ENCODE results near the gene G6PC1. TPM values are rescaled to one million over a fixed set of nuclear protein-coding genes. Genes with fewer than 3 reads are reported as not detected.
"Not testable (repeated sequence)": the region's sequence is repeated elsewhere in the genome, so short reads cannot be mapped to it uniquely, and the experiment has no call there.

Gene G6PC1
- polyA plus RNA-seq, 1 donor, result not detected

DNA sequence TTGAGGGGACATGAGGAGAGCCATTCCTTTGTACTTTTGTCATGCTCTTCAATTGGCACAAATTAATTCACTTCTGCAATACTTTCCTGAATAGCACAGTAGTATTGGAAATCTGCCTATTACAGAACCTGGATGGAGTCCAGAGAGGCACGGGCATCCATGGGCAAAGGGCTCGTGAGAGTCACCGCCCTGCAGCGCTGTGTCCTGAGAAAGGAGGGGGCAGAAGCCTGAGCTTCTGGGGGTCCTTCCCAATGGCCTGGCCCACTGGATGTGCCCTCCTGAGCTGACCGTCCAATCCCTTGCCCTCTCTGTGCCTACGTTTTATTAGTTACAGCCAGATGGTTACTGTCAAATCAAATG lies 3.5 kb downstream of the G6PC1 start:
- DNase-seq, result no peak

GRCh38 chr17:42906772-42907446 lies 6.3 kb downstream of the G6PC1 start:
- DNase-seq, result no peak

DNA sequence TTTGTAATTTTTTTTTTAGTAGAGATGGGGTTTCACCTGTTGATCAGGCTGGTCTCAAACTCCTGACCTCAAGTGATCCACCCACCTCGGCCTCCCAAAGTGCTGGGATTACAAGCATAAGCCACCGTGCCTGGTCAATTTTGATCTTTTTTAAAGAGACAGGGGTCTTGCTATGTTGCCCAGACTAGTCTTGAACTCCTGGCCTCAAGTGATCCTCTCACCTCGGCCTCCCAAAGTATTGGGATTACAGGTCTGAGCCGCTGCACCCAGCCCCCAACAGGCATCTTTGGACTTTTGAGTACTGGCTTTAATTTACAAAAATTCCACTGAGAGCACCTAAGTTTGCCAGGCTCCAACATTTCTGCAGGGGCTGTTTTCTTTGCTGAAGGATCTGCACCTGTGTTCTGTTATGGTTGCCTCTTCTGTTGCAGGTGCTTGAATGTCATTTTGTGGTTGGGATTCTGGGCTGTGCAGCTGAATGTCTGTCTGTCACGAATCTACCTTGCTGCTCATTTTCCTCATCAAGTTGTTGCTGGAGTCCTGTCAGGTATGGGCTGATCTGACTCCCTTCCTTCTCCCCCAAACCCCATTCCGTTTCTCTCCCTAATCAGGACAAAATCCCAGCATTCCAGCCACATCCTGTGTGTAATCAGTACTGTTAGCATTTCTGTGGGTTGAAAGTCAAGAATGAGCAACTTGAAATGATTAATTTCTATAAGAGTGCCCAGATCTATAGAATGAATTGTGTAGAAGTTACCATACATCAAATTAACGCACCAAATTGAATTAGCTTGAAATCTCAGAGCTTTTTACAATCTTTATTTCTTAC lies 8.5 kb downstream of the G6PC1 start:
- DNase-seq, result no peak

DNA sequence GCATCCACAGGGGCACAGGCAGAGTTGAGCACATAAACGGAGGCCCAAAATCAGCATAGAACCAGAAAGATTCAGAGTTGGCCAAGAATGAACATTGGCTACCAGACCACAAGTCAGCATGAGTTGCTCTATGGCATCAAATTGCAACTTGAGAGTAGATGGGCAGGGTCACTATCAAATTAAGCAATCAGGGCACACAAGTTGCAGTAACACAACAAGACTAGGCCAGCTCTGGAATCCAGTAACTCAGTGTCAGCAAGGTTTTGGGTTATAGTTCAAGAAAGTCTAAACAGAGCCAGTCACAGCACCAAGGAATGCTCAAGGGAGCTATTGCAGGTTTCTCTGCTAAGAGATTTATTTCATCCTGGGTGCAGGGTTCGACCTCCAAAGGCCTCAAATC lies 12.9 kb downstream of the G6PC1 start:
- no peak for DNase-seq

DNA sequence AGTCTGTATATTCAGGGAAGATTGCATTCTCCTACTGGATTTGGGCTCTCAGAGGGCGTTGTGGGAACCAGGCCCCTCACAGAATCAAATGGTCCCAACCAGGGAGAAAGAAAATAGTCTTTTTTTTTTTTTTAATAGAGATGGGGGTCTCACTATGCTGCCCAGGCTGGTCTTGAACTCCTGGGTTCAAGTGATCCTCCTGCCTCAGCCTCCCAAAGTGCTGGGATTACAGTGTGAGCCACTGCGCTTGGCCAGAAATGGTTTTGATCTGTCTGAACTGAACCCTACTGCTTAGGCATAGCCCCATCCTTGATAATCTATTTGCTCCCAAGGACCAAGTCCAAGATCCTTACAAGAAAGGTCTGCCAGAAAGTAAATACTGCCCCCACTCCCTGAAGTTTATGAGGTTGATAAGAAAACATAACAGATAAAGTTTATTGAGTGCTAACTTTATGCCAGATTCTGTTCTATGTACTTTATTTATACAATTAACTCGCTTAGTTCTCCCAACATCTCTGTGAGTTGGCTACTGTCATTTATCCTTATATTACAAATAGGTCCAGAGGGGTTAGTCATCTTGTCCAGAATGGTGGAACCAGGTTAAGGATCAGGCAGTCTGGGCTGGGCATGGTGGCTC lies 13.5 kb downstream of the G6PC1 start:
- no peak for DNase-seq

DNA sequence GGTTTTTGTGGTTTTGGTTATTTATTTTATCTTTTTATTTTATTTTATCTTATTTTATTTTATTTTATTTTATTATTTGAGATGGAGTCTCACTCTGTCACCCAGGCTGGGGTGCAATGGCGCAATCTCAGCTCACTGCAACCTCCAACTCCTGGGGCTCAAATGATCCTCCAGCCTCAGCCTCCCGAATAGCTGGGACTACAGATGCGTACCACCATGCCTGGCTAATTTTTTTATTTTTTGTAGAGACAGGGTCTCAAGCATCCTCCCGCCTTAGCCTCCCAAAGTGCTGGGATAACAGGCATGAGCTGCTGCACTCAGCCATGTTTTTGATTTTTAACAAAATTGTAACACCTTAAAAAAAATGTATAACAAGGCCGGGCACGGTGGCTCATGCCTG lies 14.7 kb downstream of the G6PC1 start:
- not testable (repeated sequence) for DNase-seq

- DNase-seq, result not testable (repeated sequence)
These were observed 16.0 kb downstream of the G6PC1 start for GRCh38 chr17:42916388-42917235.

GRCh38 chr17:42917236-42917603 lies 16.6 kb downstream of the G6PC1 start:
- no peak for DNase-seq

- DNase-seq, result no peak
These were observed 18.4 kb downstream of the G6PC1 start for GRCh38 chr17:42918902-42919521.

DNA sequence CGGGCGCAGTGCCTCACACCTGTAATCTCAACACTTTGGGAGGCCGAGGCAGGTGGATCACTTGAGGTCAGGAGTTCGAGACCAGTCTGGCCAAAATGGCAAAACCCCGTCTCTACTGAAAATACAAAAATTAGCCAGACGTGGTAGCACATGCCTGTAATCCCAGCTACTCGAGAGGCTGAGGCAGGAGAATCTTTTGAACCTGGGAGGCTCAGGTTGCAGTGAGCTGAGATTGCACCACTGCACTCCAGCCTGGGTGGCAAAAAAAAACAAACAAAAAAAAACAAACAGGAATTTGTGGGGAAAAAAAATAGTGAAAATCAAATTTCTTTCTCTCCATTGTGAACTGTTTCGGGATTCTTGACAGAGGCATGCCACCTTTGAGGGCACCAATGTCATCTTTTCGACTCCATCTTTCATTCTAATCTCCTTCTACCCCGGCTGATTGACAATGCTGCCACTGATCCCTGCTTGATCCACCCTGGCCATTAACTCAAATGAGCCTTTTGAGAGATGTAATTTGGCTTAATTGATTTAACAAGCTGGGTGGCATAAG lies 19.0 kb downstream of the G6PC1 start:
- not testable (repeated sequence) for DNase-seq

DNA sequence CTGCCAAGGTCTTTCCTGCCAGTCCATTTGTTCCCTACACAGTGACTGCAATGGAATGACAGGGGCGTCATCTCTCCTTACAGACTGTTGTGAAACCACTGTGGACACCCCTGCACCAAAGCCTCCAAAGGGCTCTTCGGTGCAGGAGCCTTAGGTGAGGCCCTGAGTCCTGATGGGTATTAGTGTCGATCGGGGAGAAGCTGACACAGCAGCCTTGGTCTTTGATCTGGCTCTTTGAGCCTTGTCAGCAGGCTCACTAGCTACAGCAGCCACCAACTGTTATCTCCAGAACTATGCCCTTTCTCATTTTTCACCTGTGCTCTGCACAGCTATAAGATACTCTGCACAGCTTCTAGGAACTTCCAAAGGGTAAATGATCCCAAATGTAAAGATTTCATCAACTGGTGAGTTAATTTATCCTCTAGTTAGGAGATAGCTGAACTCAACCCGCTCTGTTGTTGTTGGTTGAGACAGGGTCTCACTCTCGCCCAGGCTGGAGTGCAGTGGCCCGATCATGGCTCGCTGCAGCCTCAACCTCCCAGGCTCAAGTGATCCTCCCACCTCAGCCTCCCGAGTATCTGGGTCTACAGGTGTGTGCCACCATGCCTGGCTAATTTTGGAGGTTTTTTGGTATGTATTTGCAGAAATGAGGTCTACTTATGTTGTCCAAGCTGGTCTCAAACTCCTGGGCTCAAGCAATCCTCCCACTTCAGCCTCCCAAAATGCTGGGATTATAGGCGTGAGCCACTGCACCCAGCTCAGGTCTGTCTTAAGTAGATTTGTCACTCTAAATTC lies 19.7 kb downstream of the G6PC1 start:
- no peak for DNase-seq

GRCh38 chr17:42920922-42921321 lies 20.3 kb downstream of the G6PC1 start:
- no peak for DNase-seq

DNA sequence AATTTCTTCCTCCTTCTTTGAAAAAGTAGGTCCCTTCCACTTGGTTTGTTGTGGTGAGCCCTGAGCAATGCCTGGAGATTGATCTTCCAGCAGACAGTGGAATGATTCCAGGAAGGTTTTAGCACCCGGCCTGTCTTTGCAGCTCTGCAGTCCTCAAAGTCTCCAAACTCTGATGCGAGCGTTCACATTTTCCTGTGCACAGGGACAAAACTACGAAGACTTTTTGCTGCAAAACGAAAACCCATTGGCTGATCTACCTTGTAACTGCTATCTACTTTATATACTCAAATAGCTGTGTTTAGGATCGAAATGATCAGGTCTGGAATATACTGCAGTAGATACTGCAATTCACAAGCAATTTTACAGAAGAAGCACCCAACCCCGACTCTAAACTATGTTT lies 21.7 kb downstream of the G6PC1 start:
- DNase-seq, result peak; percentile 60

DNA sequence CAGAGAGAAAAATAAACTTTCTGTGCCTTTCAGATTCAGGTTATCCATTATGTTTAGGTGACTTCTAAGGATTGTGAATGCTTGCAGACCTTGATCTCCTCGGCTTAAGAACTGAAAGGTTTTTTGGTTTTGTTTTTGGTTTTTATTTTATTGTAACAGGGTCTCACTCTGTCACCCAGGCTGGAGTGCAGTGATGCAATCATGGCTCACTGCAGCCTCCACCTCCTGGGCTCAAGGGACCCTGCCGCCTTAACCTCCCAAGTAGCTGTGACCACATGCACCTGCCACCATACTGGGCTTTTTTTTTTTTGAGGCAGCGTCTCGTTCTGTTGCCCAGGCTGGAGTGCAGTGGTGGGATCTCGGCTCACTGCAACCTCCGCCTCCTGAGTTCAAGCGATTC lies 22.9 kb downstream of the G6PC1 start:
- not testable (repeated sequence) for DNase-seq

DNA sequence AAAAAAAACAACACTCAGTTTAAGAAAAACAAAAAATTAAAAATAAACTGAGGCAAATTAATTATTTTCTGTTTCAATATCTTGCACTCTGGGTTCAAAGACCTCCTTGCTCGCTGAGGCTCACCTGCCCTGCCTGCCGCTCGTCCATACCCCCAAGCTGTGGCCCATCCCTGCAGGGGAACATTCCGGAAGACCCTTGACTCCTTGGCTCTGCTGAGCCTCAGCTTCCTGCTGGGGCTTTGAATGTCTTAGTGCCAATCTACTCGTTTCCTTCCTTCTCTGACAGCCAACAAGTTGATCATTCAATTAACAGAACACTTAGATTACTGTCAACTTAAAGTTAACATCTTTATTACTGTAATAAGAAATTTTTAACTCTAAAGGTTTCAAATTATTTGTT lies 24.3 kb downstream of the G6PC1 start:
- no peak for DNase-seq

DNA sequence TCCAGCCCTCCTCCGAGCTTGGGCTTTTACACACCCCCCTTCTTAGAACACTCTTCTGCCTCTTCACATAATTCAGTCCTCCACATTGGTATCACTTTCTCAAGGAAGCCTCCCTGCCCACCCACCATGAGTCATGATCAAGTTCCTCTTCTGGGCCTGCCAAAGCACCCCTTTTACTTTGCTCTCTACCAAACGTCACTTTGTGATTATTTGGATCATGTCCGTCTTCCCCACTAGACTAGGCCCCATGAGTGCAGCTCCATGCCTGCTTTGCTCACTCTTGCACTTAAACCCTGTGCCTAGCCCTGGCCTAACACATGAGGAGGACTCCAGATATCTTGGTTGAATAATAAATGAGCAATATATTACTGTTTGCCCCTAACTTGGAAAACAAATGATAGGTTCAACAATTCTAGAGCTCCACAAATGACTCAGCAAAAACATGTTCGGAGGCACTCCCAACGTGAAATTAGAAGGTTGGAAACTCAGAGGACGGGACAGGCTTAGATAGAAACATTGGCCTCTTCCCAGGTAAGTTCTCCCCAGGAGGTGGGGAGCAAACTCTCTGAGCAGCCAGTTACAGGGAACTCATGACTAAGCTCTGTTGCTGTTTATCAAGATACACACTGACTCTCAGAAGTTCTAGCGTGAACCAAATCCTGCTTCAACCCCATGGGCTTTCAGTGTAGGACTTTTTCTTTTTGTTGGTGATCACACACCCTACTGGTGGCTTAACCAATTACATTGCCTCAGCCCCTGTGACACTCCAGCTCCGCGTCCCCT lies 28.3 kb downstream of the G6PC1 start:
- peak; percentile 19 for DNase-seq

GRCh38 chr17:42929497-42929844 lies 28.9 kb downstream of the G6PC1 start:
- DNase-seq, result no peak

DNA sequence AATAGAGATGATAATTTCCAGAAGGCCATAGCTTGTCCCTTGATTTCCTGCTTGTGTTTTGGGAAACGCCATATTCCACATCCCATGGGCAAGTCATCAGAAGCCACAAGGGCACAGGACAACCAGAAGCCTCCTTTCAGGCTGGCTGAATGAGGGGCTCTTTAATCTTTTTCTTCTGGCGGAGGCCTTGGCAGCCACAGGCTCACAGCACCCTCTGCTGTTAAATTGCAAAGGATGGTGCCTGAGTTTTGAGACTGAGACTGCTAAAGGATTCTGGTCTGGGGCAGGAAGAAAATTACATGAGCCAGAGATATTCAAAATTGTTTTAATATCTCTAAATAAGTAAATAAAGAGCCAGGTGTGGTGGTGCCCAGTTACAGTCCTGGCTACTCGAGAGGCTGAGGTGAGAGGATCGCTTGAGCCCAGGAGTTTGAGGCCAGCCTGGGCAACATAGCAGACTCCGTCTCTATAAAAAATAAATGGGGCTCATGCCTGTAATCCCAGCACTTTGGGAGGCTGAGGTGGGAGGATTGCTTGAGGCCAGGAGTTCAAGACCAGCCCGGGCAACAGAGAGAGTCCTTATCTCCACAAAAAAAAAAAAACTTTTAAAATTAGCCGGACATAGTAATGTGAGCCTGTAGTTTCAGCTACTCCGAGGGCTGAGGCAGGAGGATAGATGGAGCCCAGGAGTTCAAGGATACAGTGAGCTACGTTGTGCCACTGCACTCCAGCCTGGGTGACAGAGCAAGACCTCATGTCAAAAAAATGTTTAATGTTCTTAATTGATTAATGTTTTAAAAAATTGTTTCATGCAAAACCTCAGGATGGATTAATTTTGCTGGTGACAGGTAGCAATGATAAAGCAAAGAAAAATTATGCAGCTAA lies 37.4 kb downstream of the G6PC1 start:
- peak; percentile 45 for DNase-seq

- DNase-seq, result no peak
These were observed 43.6 kb downstream of the G6PC1 start for GRCh38 chr17:42944211-42944610.
